Esophagus squamous epithelium (tissue), 5 donors: Measurements from ENCODE around the gene CDH13. TPM values are rescaled to one million over a fixed set of nuclear protein-coding genes. Genes with fewer than 3 reads are reported as not detected.

ENCODE experiments used
- DNase-seq: peaks from one replicate; lab custom pipeline; 2025; lab: John Stamatoyannopoulos, UW
- H3K27ac ChIP-seq, 4 donors: fragments of 200-600 bp; sonication (generic); one replicate each; pipeline ENCODE4 v1.5.1; 2016 to 2019; ENCODE audit warnings: mild to moderate bottlenecking in 1 of 4
- H3K27me3 ChIP-seq, 4 donors: fragments of 200-600 bp; sonication (generic); 1 replicate in 3 of 4; 2 replicates in 1 of 4; pipeline versions ENCODE4 v1.5.1 to v1.6.0; 2017 to 2021; ENCODE audit warnings: antibody characterized with exemption in 1 of 4
- H3K36me3 ChIP-seq, 3 donors: fragments of 200-600 bp; sonication (generic); one replicate each; pipeline ENCODE4 v1.5.1; 2016 to 2019
- H3K4me1 ChIP-seq, 3 donors: fragments of 200-600 bp; sonication (generic); one replicate each; pipeline ENCODE4 v1.5.1; 2017 to 2019
- H3K4me3 ChIP-seq, 4 donors: fragments of 200-600 bp; sonication (generic); 1 replicate in 3 of 4; 2 replicates in 1 of 4; pipeline ENCODE4 v1.5.1; 2016 to 2019; ENCODE audit warnings: mild to moderate bottlenecking in 2 of 4, moderate library complexity in 1 of 4
- H3K9me3 ChIP-seq, 3 donors: fragments of 200-600 bp; sonication (generic); one replicate each; pipeline ENCODE4 v1.5.1; 2016 to 2019
- POLR2A ChIP-seq, 4 donors: fragments of 450-650 bp; IDR thresholded peaks; one replicate each; pipeline ENCODE4 v1.6.1; 2017; ENCODE audit warnings: antibody characterized with exemption in 4 of 4, mild to moderate bottlenecking in 4 of 4, moderate library complexity in 3 of 4
- WGBS, 2 donors: methylation state at CpG; one replicate each; pipeline ENCODE4 v1.1.5; 2018; 5-methylcytosine and 5-hydroxymethylcytosine counted together
- intact Hi-C: fragments of 100-400 bp; cut with DNase I; formaldehyde crosslinking; loops from one replicate; pipeline ENCODE4 v1.15.0; 2022
- total RNA-seq, 4 donors: library from RNA; depleted of rRNA; stranded (reverse); fragments of >200 nt; gene quantifications; one replicate each; pipeline ENCODE4 v1.1.0, GENCODE V29; 2016
- TF ChIP-seq, protein P1 (sequence below), 6 experiments: fragments of 450-650 bp in 4 of 6; fragments of 200-600 bp in 2 of 6; sonication (generic) in 2 of 6; IDR thresholded peaks; one replicate each; pipeline ENCODE4 v1.5.1; 2016 to 2019; ENCODE audit warnings: antibody characterized with exemption in 6 of 6, mild to moderate bottlenecking in 4 of 6, moderate library complexity in 4 of 6
- donor health status: DM: yes; HTN: yes; CAD: no.

The CDH13 gene
- total RNA-seq, 4 donors from 2014 or later, result 6.9 to 31.9 (median 21.1) TPM

- Histone ChIP-seq H3K36me3 (no peaks in the 10 kb centered on the region), H3K27ac (no peak overlapping the region), H3K4me3 (no peak overlapping the region), H3K4me1 (no peaks in the 10 kb centered on the region), H3K27me3 (no peaks in the 10 kb centered on the region), H3K9me3 (no peaks in the 10 kb centered on the region)
- no peak for DNase-seq
- intact Hi-C loops, result no loop called here
- no peak for TF ChIP-seq POLR2A (IDR thresholded peaks at IDR 0.05)
- TF ChIP-seq, protein P1, sequence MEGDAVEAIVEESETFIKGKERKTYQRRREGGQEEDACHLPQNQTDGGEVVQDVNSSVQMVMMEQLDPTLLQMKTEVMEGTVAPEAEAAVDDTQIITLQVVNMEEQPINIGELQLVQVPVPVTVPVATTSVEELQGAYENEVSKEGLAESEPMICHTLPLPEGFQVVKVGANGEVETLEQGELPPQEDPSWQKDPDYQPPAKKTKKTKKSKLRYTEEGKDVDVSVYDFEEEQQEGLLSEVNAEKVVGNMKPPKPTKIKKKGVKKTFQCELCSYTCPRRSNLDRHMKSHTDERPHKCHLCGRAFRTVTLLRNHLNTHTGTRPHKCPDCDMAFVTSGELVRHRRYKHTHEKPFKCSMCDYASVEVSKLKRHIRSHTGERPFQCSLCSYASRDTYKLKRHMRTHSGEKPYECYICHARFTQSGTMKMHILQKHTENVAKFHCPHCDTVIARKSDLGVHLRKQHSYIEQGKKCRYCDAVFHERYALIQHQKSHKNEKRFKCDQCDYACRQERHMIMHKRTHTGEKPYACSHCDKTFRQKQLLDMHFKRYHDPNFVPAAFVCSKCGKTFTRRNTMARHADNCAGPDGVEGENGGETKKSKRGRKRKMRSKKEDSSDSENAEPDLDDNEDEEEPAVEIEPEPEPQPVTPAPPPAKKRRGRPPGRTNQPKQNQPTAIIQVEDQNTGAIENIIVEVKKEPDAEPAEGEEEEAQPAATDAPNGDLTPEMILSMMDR (IDR thresholded peaks at IDR 0.05), result no peak
- WGBS, 2 donors, result 83 to 90% methylated on average over 2 to 4 of the region's 4 CpGs
These were observed 1054.2 kb downstream of the CDH13 start for GRCh38 chr16:83680980-83681379.

- Histone ChIP-seq H3K27me3 (no peaks in the 10 kb centered on the region), H3K4me1 (no peaks in the 10 kb centered on the region), H3K4me3 (no peak overlapping the region), H3K9me3 (no peaks in the 10 kb centered on the region), H3K27ac (no peak overlapping the region), H3K36me3 (no peaks in the 10 kb centered on the region)
- DNase-seq, result no peak
- WGBS, 2 donors, result 73% methylated on average over 8 to 9 of the region's 9 CpGs
- intact Hi-C loops, result no loop called here
- no peak for TF ChIP-seq POLR2A (IDR thresholded peaks at IDR 0.05)
- TF ChIP-seq, protein P1 (IDR thresholded peaks at IDR 0.05), result no peak
These were observed 1054.7 kb downstream of the CDH13 start for GRCh38 chr16:83681381-83681956.

GRCh38 chr16:83682116-83682867 lies 1055.5 kb downstream of the CDH13 start:
- WGBS, 2 donors, result 71 to 81% methylated on average over 11 to 13 of the region's 13 CpGs
- H3K36me3 ChIP-seq, result no peaks in the 10 kb centered on the region
- no peak overlapping the region for H3K4me3 ChIP-seq
- H3K9me3 ChIP-seq, result no peaks in the 10 kb centered on the region
- H3K4me1 ChIP-seq, result no peaks in the 10 kb centered on the region
- no peaks in the 10 kb centered on the region for H3K27me3 ChIP-seq
- intact Hi-C loops, result no loop called here
- DNase-seq, result no peak
- TF ChIP-seq POLR2A (IDR thresholded peaks at IDR 0.05), result no peak
- TF ChIP-seq, protein P1 (IDR thresholded peaks at IDR 0.05), result no peak
- H3K27ac ChIP-seq, result no peak overlapping the region

GRCh38 chr16:83682868-83683235 lies 1056.1 kb downstream of the CDH13 start:
- H3K4me1 ChIP-seq, result no peaks in the 10 kb centered on the region
- WGBS, 2 donors, result 59% methylated on average over 4 of the region's 7 CpGs; no CpG with 5 or more reads in 1 of the 2 donors
- H3K36me3 ChIP-seq, result no peaks in the 10 kb centered on the region
- H3K27ac ChIP-seq, result no peak overlapping the region
- DNase-seq, result no peak
- no peaks in the 10 kb centered on the region for H3K27me3 ChIP-seq
- TF ChIP-seq, protein P1 (IDR thresholded peaks at IDR 0.05), result no peak
- TF ChIP-seq POLR2A (IDR thresholded peaks at IDR 0.05), result no peak
- intact Hi-C loops, result no loop called here
- H3K9me3 ChIP-seq, result no peaks in the 10 kb centered on the region
- H3K4me3 ChIP-seq, result no peak overlapping the region

GRCh38 chr16:83685615-83686165 lies 1058.9 kb downstream of the CDH13 start:
- peaks cover 0 to 20% (median 0%) of the 10 kb centered on the region in 3 donors for H3K4me1 ChIP-seq
- no peak overlapping the region for H3K27ac ChIP-seq
- no peaks in the 10 kb centered on the region for H3K27me3 ChIP-seq
- H3K36me3 ChIP-seq, result no peaks in the 10 kb centered on the region
- no peak overlapping the region for H3K4me3 ChIP-seq
- no peaks in the 10 kb centered on the region for H3K9me3 ChIP-seq
- 80 to 85% methylated on average over 8 of the region's 8 CpGs for WGBS, 2 donors
- intact Hi-C loops, result no loop called here
- DNase-seq, result no peak
- no peak for TF ChIP-seq POLR2A (IDR thresholded peaks at IDR 0.05)
- TF ChIP-seq, protein P1 (IDR thresholded peaks at IDR 0.05), result no peak
